HepG2 (cell line): ENCODE data around the gene ZNF530. TPM values are rescaled to one million over a fixed set of nuclear protein-coding genes. Genes with fewer than 3 reads are reported as not detected.

Experiments used
- CC2D1A ChIP-seq: sonication (generic); formaldehyde crosslinking; IDR thresholded peaks from 2 replicates; pipeline ENCODE4 v1.8.1; 2023; ENCODE audit warnings: mild to moderate bottlenecking, missing genetic modification reagents
- CCDC6 ChIP-seq: sonication (generic); formaldehyde crosslinking; IDR thresholded peaks from 2 replicates; pipeline ENCODE4 v1.8.1; 2022; ENCODE audit warnings: mild to moderate bottlenecking, missing genetic modification reagents, moderate library complexity
- FIP1L1 ChIP-seq: fragments of 200-400 bp; formaldehyde crosslinking; IDR thresholded peaks from 2 replicates; pipeline ENCODE4 v1.6.1; 2018; ENCODE audit warnings: low read depth, mild to moderate bottlenecking, low read length, moderate library complexity, borderline replicate concordance; ENCODE audit not compliant: insufficient read depth
- FOXA3 ChIP-seq: IDR thresholded peaks from 2 replicates; pipeline ENCODE4 v1.6.1; 2016; ENCODE audit warnings: missing genetic modification reagents, missing compliant biosample characterization
- GATAD2A ChIP-seq: IDR thresholded peaks from 2 replicates; pipeline ENCODE4 v1.6.1; 2016
- HHEX ChIP-seq: IDR thresholded peaks from 2 replicates; pipeline ENCODE4 v1.6.1; 2016; ENCODE audit warnings: control low read depth
- HMG20B ChIP-seq: conservative IDR thresholded peaks from 2 replicates; pipeline ENCODE4 v1.6.1; 2016; ENCODE audit warnings: missing genetic modification reagents, missing compliant biosample characterization
- HNRNPL ChIP-seq: fragments of 200-400 bp; formaldehyde crosslinking; IDR thresholded peaks from 2 replicates; pipeline ENCODE4 v1.6.1; 2017; ENCODE audit warnings: mild to moderate bottlenecking, low read depth, low read length
- HOMEZ ChIP-seq: IDR thresholded peaks from 2 replicates; pipeline ENCODE4 v1.6.1; 2016; ENCODE audit warnings: low read depth
- KLF13 ChIP-seq: sonication (generic); formaldehyde crosslinking; IDR thresholded peaks from 2 replicates; pipeline ENCODE4 v1.4.0; 2020; ENCODE audit warnings: mild to moderate bottlenecking, missing genetic modification reagents
- POGZ ChIP-seq: sonication (generic); formaldehyde crosslinking; IDR thresholded peaks from 2 replicates; pipeline ENCODE4 v1.4.0; 2020; ENCODE audit warnings: mild to moderate bottlenecking, missing genetic modification reagents
- RFXAP ChIP-seq: sonication (generic); formaldehyde crosslinking; IDR thresholded peaks from 2 replicates; pipeline ENCODE4 v1.4.0; 2020; ENCODE audit warnings: missing genetic modification reagents, borderline replicate concordance
- RXRB ChIP-seq: IDR thresholded peaks from 2 replicates; pipeline ENCODE4 v1.6.1; 2016; ENCODE audit warnings: borderline replicate concordance, missing genetic modification reagents, missing compliant biosample characterization
- SNAPC5 ChIP-seq: sonication (generic); formaldehyde crosslinking; IDR thresholded peaks from 2 replicates; pipeline ENCODE4 v1.8.1; 2023; ENCODE audit warnings: mild to moderate bottlenecking, missing genetic modification reagents, borderline replicate concordance
- SP1 ChIP-seq, 2 experiments: fragments of 450-650 bp in 1 of 2; sonication (generic) in 1 of 2; formaldehyde crosslinking in 1 of 2; IDR thresholded peaks; 2 replicates each; pipeline versions ENCODE4 v1.4.0 to v1.6.1; 2016 to 2020; ENCODE audit warnings: missing genetic modification reagents in 1 of 2
- TARDBP ChIP-seq: sonication (generic); formaldehyde crosslinking; IDR thresholded peaks from 2 replicates; pipeline ENCODE4 v1.8.0; 2022; ENCODE audit warnings: mild to moderate bottlenecking, missing genetic modification reagents
- TRIM22 ChIP-seq: fragments of 450-650 bp; IDR thresholded peaks from 2 replicates; pipeline ENCODE4 v1.6.1; 2017
- USF2 ChIP-seq, 2 experiments: sonication (generic) in 1 of 2; formaldehyde crosslinking in 1 of 2; IDR thresholded peaks; 2 replicates each; pipeline versions ENCODE4 v1.5.1 to v1.6.1; 2011 to 2020; ENCODE audit warnings: borderline replicate concordance in 1 of 2, low read depth in 1 of 2, low read length in 1 of 2, mild to moderate bottlenecking in 1 of 2, missing genetic modification reagents in 1 of 2, moderate library complexity in 1 of 2
- ZBTB37 ChIP-seq: sonication (generic); formaldehyde crosslinking; IDR thresholded peaks from 2 replicates; pipeline ENCODE4 v1.4.0; 2020; ENCODE audit warnings: mild to moderate bottlenecking, missing genetic modification reagents
- ZNF451 ChIP-seq: sonication (generic); formaldehyde crosslinking; IDR thresholded peaks from 2 replicates; pipeline ENCODE4 v1.5.0; 2020; ENCODE audit warnings: mild to moderate bottlenecking, missing genetic modification reagents
- ZNF468 ChIP-seq: sonication (generic); formaldehyde crosslinking; IDR thresholded peaks from 2 replicates; pipeline ENCODE4 v1.8.0; 2022; ENCODE audit warnings: mild to moderate bottlenecking, moderate library complexity, missing genetic modification reagents
- ZNF510 ChIP-seq: sonication (generic); formaldehyde crosslinking; IDR thresholded peaks from 2 replicates; pipeline ENCODE4 v1.4.0; 2020; ENCODE audit warnings: low read depth, mild to moderate bottlenecking, missing genetic modification reagents
- ZNF605 ChIP-seq: sonication (generic); formaldehyde crosslinking; IDR thresholded peaks from 2 replicates; pipeline ENCODE4 v1.8.0; 2022; ENCODE audit warnings: mild to moderate bottlenecking, missing genetic modification reagents
- ZNF761 ChIP-seq: sonication (generic); formaldehyde crosslinking; conservative IDR thresholded peaks from 2 replicates; pipeline ENCODE4 v1.4.0; 2020; ENCODE audit warnings: mild to moderate bottlenecking, missing genetic modification reagents
- ZNF766 ChIP-seq: sonication (generic); formaldehyde crosslinking; IDR thresholded peaks from 2 replicates; pipeline ENCODE4 v1.5.0; 2020; ENCODE audit warnings: missing genetic modification reagents, borderline replicate concordance
- polyA plus RNA-seq, 8 experiments: library from polyadenylated mRNA; depleted of rRNA in 3 of 8; stranded (reverse) in 7 of 8; unstranded in 1 of 8; fragments of >200 nt; fragmentation: Illumina TruSeq in 4 of 8; extraction: Trizol in 4 of 8; gene quantifications; 2 replicates each; pipeline versions ENCODE4 v1.2.1 to v1.2.3, GENCODE V29; 2011 to 2016; ENCODE audit warnings: low read depth in 4 of 8, missing spikeins in 1 of 8, mixed read lengths in 1 of 8; ENCODE audit not compliant: insufficient read depth in 1 of 8
- total RNA-seq, 5 experiments: library from RNA; depleted of rRNA; stranded (reverse); fragments of >200 nt; fragmentation: Illumina TruSeq; extraction: Trizol; gene quantifications; 2 replicates each; pipeline ENCODE4 v1.2.3, GENCODE V29; 2016; ENCODE audit warnings: low read depth in 1 of 5

ZNF530 gene
- total and polyA plus RNA-seq, 2 of the 13 experiments (the other 11 are each of a cell fraction or from before 2014, with no cell fraction given) = 1.1 to 7.8 TPM

- TF ChIP-seq HHEX (CRISPR knock-in tag) = no peak
- TF ChIP-seq SP1 (IDR thresholded peaks at IDR 0.05) = no peak
- no peak for TF ChIP-seq SP1 (CRISPR knock-in tag; IDR thresholded peaks at IDR 0.05)
- TF ChIP-seq ZNF761 (CRISPR knock-in tag) = no peak
- no peak for TF ChIP-seq HOMEZ (CRISPR knock-in tag)
- TF ChIP-seq RFXAP (CRISPR knock-in tag) = peak; percentile 54; the same call in 1 of the 2 replicates
- TF ChIP-seq RXRB (CRISPR knock-in tag) = peak; percentile 17; the same call in 1 of the 2 replicates
- no peak for TF ChIP-seq ZBTB37 (CRISPR knock-in tag)
- TF ChIP-seq TARDBP (CRISPR knock-in tag) = peak; percentile 82
- TF ChIP-seq ZNF451 = no peak
- no peak for TF ChIP-seq ZNF510 (CRISPR knock-in tag)
- peak; percentile 30; the same call in 1 of the 2 replicates for TF ChIP-seq FOXA3 (CRISPR knock-in tag)
- no peak for TF ChIP-seq TRIM22
- peak; percentile 68; the same call in 1 of the 2 replicates for TF ChIP-seq CCDC6 (CRISPR knock-in tag)
- TF ChIP-seq POGZ (CRISPR knock-in tag) = no peak
- no peak for TF ChIP-seq GATAD2A (CRISPR knock-in tag)
- 0 out of 2 replicates have a peak, but pooled peaks have one; percentile 58 for TF ChIP-seq ZNF468 (CRISPR knock-in tag)
- no peak for TF ChIP-seq FIP1L1
- TF ChIP-seq ZNF766 (CRISPR knock-in tag) = peak; percentile 50; the same call in 1 of the 2 replicates
- no peak for TF ChIP-seq KLF13
- TF ChIP-seq SNAPC5 = no peak
- TF ChIP-seq HNRNPL = no peak
- TF ChIP-seq HMG20B = no peak
- TF ChIP-seq USF2 (IDR thresholded peaks at IDR 0.05; ENCODE audit: low read depth, low read length) = no peak
- TF ChIP-seq USF2 (CRISPR knock-in tag; IDR thresholded peaks at IDR 0.05; ENCODE audit: borderline replicate concordance) = no peak
- TF ChIP-seq ZNF605 (CRISPR knock-in tag) = no peak
- TF ChIP-seq CC2D1A (CRISPR knock-in tag) = no peak
Observed at GRCh38 chr19:57599761-57600383, at the start of gene ZNF530 (continued).
